Measurements from ENCODE around the gene INSYN2A. TPM values are rescaled to one million over a fixed set of nuclear protein-coding genes. Genes with fewer than 3 reads are reported as not detected.

Gene INSYN2A
- total RNA-seq, 1 experiment from 2014 or later = 0.13 TPM

DNA sequence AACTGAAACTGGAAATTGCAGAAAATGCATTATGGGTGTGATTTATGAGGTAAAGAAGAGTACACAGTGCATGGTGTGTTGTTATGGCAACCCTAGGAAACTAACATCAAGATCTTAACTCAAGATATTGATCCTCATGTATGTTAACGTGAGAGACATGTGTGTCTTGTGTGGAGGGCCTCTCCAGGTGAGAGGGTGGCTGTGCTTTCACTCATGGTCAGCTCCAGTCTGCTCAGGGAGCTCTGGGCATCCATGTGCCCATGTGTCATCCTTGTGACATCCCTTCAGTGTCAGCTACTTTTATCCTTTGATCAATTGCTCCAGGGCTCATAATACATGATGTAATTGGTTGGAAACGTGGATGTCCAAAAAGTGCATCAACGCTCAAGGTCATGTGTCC is 24.9 kb upstream of the INSYN2A start:
- H3K9me3 Mint-ChIP-seq = peaks cover 14% of the 10 kb centered on the region
- CTCF ChIA-PET = no interaction called here
- peaks cover 11% of the 10 kb centered on the region for H3K36me3 Mint-ChIP-seq
- POLR2A ChIA-PET = no interaction called here
- peaks cover 14% of the 10 kb centered on the region for H3K4me1 Mint-ChIP-seq
- H3K4me3 Mint-ChIP-seq = no peak overlapping the region
- H3K27ac Mint-ChIP-seq = no peak overlapping the region
- DNase-seq (ENCODE audit: low spot score) = no peak
- TF ChIP-seq TEAD4 (CRISPR knock-in tag; IDR thresholded peaks at IDR 0.05) (no peak), ZNF671 (CRISPR knock-in tag; IDR thresholded peaks at IDR 0.05) (no peak), ATF6 (CRISPR knock-in tag; IDR thresholded peaks at IDR 0.05) (no peak), ERG (CRISPR knock-in tag; IDR thresholded peaks at IDR 0.05) (no peak), ATF2 (CRISPR knock-in tag; IDR thresholded peaks at IDR 0.05; ENCODE audit: borderline replicate concordance, low read depth) (no peak), ZNF263 (CRISPR knock-in tag; IDR thresholded peaks at IDR 0.05; ENCODE audit: low read depth) (no peak), IRF2 (CRISPR knock-in tag; IDR thresholded peaks at IDR 0.05; ENCODE audit: borderline replicate concordance, low read depth) (no peak), ZNF396 (CRISPR knock-in tag; IDR thresholded peaks at IDR 0.05; ENCODE audit: borderline replicate concordance) (no peak)
- no peaks in the 10 kb centered on the region for H3K27me3 Mint-ChIP-seq (ENCODE audit: low read depth)
- ATAC-seq = no peak

GRCh38 chr10:127218658-127219057 is 22.3 kb upstream of the INSYN2A start:
- ChIA-PET CTCF (no interaction called here), POLR2A (no interaction called here)
- DNase-seq (ENCODE audit: low spot score) = no peak
- no peak overlapping the region for H3K4me3 Mint-ChIP-seq
- H3K9me3 Mint-ChIP-seq = peaks cover 14% of the 10 kb centered on the region
- H3K4me1 Mint-ChIP-seq = peaks cover 31% of the 10 kb centered on the region
- no peak overlapping the region for H3K27ac Mint-ChIP-seq
- peaks cover 11% of the 10 kb centered on the region for H3K36me3 Mint-ChIP-seq
- no peak for ATAC-seq
- TF ChIP-seq NR2C2 (CRISPR knock-in tag; IDR thresholded peaks at IDR 0.05) (no peak), GTF2I (CRISPR knock-in tag; conservative IDR thresholded peaks at IDR 0.05) (no peak), JAZF1 (CRISPR knock-in tag; IDR thresholded peaks at IDR 0.05) (no peak), PRDM15 (CRISPR knock-in tag; IDR thresholded peaks at IDR 0.05) (no peak), ERG (CRISPR knock-in tag; IDR thresholded peaks at IDR 0.05) (no peak), PRRX2 (CRISPR knock-in tag; IDR thresholded peaks at IDR 0.05) (no peak), TCF7 (CRISPR knock-in tag; IDR thresholded peaks at IDR 0.05; ENCODE audit: low read depth) (no peak)
- H3K27me3 Mint-ChIP-seq (ENCODE audit: low read depth) = no peaks in the 10 kb centered on the region
